ENCODE measurements around the gene RABGEF1.

- TF ChIP-seq, protein P1, sequence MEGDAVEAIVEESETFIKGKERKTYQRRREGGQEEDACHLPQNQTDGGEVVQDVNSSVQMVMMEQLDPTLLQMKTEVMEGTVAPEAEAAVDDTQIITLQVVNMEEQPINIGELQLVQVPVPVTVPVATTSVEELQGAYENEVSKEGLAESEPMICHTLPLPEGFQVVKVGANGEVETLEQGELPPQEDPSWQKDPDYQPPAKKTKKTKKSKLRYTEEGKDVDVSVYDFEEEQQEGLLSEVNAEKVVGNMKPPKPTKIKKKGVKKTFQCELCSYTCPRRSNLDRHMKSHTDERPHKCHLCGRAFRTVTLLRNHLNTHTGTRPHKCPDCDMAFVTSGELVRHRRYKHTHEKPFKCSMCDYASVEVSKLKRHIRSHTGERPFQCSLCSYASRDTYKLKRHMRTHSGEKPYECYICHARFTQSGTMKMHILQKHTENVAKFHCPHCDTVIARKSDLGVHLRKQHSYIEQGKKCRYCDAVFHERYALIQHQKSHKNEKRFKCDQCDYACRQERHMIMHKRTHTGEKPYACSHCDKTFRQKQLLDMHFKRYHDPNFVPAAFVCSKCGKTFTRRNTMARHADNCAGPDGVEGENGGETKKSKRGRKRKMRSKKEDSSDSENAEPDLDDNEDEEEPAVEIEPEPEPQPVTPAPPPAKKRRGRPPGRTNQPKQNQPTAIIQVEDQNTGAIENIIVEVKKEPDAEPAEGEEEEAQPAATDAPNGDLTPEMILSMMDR (IDR thresholded peaks at IDR 0.05), result no peak
- no peak for TF ChIP-seq POLR2A (IDR thresholded peaks at IDR 0.05)
Measured at GRCh38 chr7:66779669-66780409, 39.3 kb downstream of the RABGEF1 start.
